Loucy (cell line): ENCODE data around the gene SEMA3F.

Experiments used
- H2AFZ ChIP-seq: fragments of 200-600 bp; sonication (generic); 2 replicates; pipeline ENCODE4 v1.6.0; 2016; ENCODE audit warnings: antibody characterized with exemption, mild to moderate bottlenecking, low read length, moderate library complexity
- H3F3A ChIP-seq: fragments of 200-600 bp; 2 replicates; pipeline ENCODE4 v1.6.0; 2016; ENCODE audit warnings: antibody characterized with exemption, low read depth, mild to moderate bottlenecking
- H3K27me3 ChIP-seq: fragments of 200-600 bp; sonication (generic); 2 replicates; pipeline ENCODE4 v1.6.1; 2014; ENCODE audit warnings: low read length, mild to moderate bottlenecking; ENCODE audit not compliant: insufficient read depth, poor library complexity, severe bottlenecking
- H3K36me3 ChIP-seq: fragments of 200-600 bp; sonication (generic); 2 replicates; pipeline ENCODE4 v1.6.1; 2016; ENCODE audit warnings: low read length; ENCODE audit not compliant: insufficient read depth
- H3K4me1 ChIP-seq: fragments of 200-600 bp; sonication (generic); 2 replicates; pipeline ENCODE4 v1.5.1; 2014; ENCODE audit warnings: low read length, mild to moderate bottlenecking; ENCODE audit not compliant: insufficient read depth, poor library complexity, severe bottlenecking
- H3K4me2 ChIP-seq: fragments of 200-600 bp; sonication (generic); 2 replicates; pipeline ENCODE4 v1.6.0; 2014; ENCODE audit warnings: antibody characterized with exemption, low read length, low read depth, mild to moderate bottlenecking; ENCODE audit not compliant: poor library complexity, severe bottlenecking
- H3K4me3 ChIP-seq: fragments of 200-600 bp; sonication (generic); 2 replicates; pipeline ENCODE4 v1.5.1; 2014; ENCODE audit warnings: low read length, mild to moderate bottlenecking, mixed read lengths; ENCODE audit not compliant: poor library complexity, severe bottlenecking
- H3K79me2 ChIP-seq: fragments of 200-600 bp; sonication (generic); 2 replicates; pipeline ENCODE4 v1.6.1; 2014; ENCODE audit warnings: low read length; ENCODE audit not compliant: insufficient read depth
- H3K9ac ChIP-seq: fragments of 200-600 bp; sonication (generic); 2 replicates; pipeline ENCODE4 v1.6.0; 2014; ENCODE audit warnings: mild to moderate bottlenecking, low read depth, low read length, moderate library complexity; ENCODE audit not compliant: poor library complexity, severe bottlenecking
- H3K9me2 ChIP-seq: fragments of 200-600 bp; sonication (generic); replicated peaks from 2 replicates; pipeline ENCODE4 v1.6.1; 2016; ENCODE audit warnings: low read depth, low read length, mixed read lengths
- H3K9me3 ChIP-seq: fragments of 200-600 bp; sonication (generic); 2 replicates; pipeline ENCODE4 v1.6.1; 2014; ENCODE audit warnings: mild to moderate bottlenecking, antibody characterized with exemption, low read length, low read depth; ENCODE audit not compliant: insufficient read depth
- H4K20me1 ChIP-seq: fragments of 200-600 bp; sonication (generic); 2 replicates; pipeline ENCODE4 v1.6.0; 2014; ENCODE audit warnings: antibody characterized with exemption, low read length, mild to moderate bottlenecking; ENCODE audit not compliant: insufficient read depth, poor library complexity, severe bottlenecking
- EZH2phosphoT487 ChIP-seq: fragments of 200-600 bp; IDR thresholded peaks from 2 replicates; pipeline ENCODE4 v1.6.1; 2018; ENCODE audit warnings: antibody characterized with exemption, mild to moderate bottlenecking, moderate library complexity, borderline replicate concordance
- TF ChIP-seq, protein P1 (sequence below): fragments of 200-600 bp; sonication (generic); conservative IDR thresholded peaks from 2 replicates; pipeline ENCODE4 v1.5.1; 2014; ENCODE audit warnings: mild to moderate bottlenecking, antibody characterized with exemption, low read length

SEMA3F gene

DNA sequence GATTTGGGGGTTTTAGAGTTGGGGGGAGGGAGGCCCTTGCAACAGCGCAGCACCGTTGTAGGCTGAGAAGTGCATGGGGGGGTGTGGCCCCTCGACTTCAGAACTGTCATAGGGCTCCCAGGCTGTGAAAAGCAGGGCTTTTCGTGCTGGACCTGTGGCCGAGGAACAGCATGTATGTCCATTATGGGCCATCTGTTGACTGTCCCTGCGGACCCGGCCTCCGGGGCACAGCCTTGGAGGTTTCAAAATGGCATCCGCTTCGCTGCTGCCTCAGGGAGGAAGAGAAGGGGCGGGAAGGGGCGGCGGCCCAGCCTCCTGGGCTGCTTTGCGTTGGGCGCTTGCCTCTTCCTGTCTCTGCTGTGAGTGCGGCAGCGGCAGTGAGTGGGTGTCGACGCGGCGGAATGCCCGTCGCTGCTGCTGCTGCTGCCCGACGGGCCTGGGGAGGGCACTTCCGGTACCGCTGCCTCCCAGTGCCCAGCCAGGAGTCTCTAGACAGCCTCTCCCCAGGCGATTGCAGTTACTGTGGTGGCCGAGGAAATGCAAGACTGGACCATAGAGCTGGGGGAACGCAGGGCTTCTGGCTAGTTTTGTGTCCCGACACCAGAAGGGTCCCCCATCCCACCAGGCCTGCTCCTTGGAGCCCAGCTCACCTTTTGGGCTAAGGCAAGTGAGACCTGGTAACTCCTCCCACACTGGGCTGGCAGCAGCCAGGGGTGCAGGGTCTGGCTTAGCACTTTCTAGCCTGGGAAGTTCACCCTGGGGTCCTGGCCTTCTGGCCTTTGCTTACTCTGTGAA, 82.8 kb downstream of the SEMA3F start:
- no peak for TF ChIP-seq EZH2phosphoT487
- TF ChIP-seq, protein P1, sequence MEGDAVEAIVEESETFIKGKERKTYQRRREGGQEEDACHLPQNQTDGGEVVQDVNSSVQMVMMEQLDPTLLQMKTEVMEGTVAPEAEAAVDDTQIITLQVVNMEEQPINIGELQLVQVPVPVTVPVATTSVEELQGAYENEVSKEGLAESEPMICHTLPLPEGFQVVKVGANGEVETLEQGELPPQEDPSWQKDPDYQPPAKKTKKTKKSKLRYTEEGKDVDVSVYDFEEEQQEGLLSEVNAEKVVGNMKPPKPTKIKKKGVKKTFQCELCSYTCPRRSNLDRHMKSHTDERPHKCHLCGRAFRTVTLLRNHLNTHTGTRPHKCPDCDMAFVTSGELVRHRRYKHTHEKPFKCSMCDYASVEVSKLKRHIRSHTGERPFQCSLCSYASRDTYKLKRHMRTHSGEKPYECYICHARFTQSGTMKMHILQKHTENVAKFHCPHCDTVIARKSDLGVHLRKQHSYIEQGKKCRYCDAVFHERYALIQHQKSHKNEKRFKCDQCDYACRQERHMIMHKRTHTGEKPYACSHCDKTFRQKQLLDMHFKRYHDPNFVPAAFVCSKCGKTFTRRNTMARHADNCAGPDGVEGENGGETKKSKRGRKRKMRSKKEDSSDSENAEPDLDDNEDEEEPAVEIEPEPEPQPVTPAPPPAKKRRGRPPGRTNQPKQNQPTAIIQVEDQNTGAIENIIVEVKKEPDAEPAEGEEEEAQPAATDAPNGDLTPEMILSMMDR = no peak
- peaks cover 73% of the 10 kb centered on the region for H3K79me2 ChIP-seq
- no peaks in the 10 kb centered on the region; the same call in 1 of the 2 replicates for H3K36me3 ChIP-seq
- no peak overlapping the region for H2AFZ ChIP-seq
- no peaks in the 10 kb centered on the region for H3K9me2 ChIP-seq
- H4K20me1 ChIP-seq = peaks cover 61% of the 10 kb centered on the region
- peaks cover 5% of the 10 kb centered on the region for H3K27me3 ChIP-seq
- H3K9ac ChIP-seq = peak overlapping the region; percentile 95
- H3F3A ChIP-seq = no peaks in the 10 kb centered on the region
- H3K4me3 ChIP-seq = peak overlapping the region; percentile 88
- peaks cover 50% of the 10 kb centered on the region for H3K4me1 ChIP-seq
- H3K4me2 ChIP-seq = peak overlapping the region; percentile 99
- no peaks in the 10 kb centered on the region for H3K9me3 ChIP-seq

DNA sequence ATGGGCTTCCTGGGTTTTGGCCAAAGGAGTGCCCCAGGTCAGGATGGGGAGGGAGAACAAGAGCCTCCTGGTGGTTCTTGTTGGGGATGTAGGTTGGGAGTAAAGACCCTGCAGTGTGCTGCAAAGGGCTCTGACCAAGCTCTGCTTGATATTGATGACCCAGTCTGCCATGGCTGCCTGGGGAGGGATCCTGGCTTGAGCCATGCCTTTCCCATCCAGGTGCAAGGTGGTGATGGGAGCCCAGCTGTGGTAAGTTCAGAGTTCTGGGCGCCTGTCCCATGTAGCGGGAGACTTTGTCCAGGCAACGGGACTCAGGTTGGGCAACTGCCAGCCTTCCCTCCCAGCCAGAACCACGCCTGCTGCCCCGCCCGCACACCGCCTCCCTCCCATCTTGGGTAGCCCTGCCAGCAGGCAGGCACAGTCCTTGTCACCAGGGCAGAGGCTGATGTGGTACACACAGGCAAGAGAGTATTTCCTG, 83.5 kb downstream of the SEMA3F start:
- peak overlapping the region; percentile 99 for H3K4me2 ChIP-seq

More for the DNA sequence above, 83.5 kb downstream of the SEMA3F start:
- H3K4me3 ChIP-seq = peak overlapping the region; percentile 88
- TF ChIP-seq, protein P1 = no peak
- no peak for TF ChIP-seq EZH2phosphoT487
- peak overlapping the region; percentile 95 for H3K9ac ChIP-seq
- peaks cover 5% of the 10 kb centered on the region for H3K27me3 ChIP-seq
- H4K20me1 ChIP-seq = peaks cover 67% of the 10 kb centered on the region
- peaks cover 79% of the 10 kb centered on the region for H3K79me2 ChIP-seq
- peaks cover 56% of the 10 kb centered on the region for H3K4me1 ChIP-seq
- no peak overlapping the region for H2AFZ ChIP-seq
- H3K9me3 ChIP-seq = no peaks in the 10 kb centered on the region
- peaks cover 4% of the 10 kb centered on the region; the same call in 1 of the 2 replicates for H3K36me3 ChIP-seq
- H3F3A ChIP-seq = peaks cover 2% of the 10 kb centered on the region; the same call in 1 of the 2 replicates
- no peaks in the 10 kb centered on the region for H3K9me2 ChIP-seq
